GM10266 (cell line): ENCODE data around the gene ARPP21.

Experiments used
- DNase-seq: peaks from one replicate; pipeline ENCODE4 v3.0.0; 2012; ENCODE audit errors: extremely low spot score
- CTCF ChIP-seq: IDR thresholded peaks from 2 replicates; pipeline ENCODE4 v1.5.1; 2012; ENCODE audit warnings: mild to moderate bottlenecking, low read depth; ENCODE audit not compliant: control insufficient read depth, insufficient read depth; ENCODE audit errors: missing control alignments

Gene ARPP21

GRCh38 chr3:35781558-35781957 lies 142.2 kb downstream of the ARPP21 start:
- no peak for DNase-seq
- no peak for TF ChIP-seq CTCF

- TF ChIP-seq CTCF, result no peak
- no peak for DNase-seq
Measured at GRCh38 chr3:35782355-35782754, 143.0 kb downstream of the ARPP21 start.

GRCh38 chr3:35784169-35784568 lies 144.8 kb downstream of the ARPP21 start:
- no peak for TF ChIP-seq CTCF
- DNase-seq, result no peak

GRCh38 chr3:35785234-35785888 lies 146.0 kb downstream of the ARPP21 start:
- TF ChIP-seq CTCF, result no peak
- DNase-seq, result no peak

GRCh38 chr3:35787936-35788335 lies 148.6 kb downstream of the ARPP21 start:
- no peak for DNase-seq
- no peak for TF ChIP-seq CTCF

- TF ChIP-seq CTCF, result no peak
- DNase-seq, result no peak
Measured at GRCh38 chr3:35789042-35789831, 149.9 kb downstream of the ARPP21 start.

- no peak for TF ChIP-seq CTCF
- DNase-seq, result no peak
Measured at GRCh38 chr3:35790764-35791163, 151.4 kb downstream of the ARPP21 start.
